8988T (cell line): ENCODE results near the gene MPV17.
A peak's percentile ranks its signal among the peaks of the same experiment; 100 is the strongest.

Source experiments
- DNase-seq: peaks from one replicate; pipeline ENCODE4 v3.0.0; 2011

The MPV17 gene

GRCh38 chr2:27263287-27264252 is 59.3 kb downstream of the MPV17 start:
- no peak for DNase-seq

DNA sequence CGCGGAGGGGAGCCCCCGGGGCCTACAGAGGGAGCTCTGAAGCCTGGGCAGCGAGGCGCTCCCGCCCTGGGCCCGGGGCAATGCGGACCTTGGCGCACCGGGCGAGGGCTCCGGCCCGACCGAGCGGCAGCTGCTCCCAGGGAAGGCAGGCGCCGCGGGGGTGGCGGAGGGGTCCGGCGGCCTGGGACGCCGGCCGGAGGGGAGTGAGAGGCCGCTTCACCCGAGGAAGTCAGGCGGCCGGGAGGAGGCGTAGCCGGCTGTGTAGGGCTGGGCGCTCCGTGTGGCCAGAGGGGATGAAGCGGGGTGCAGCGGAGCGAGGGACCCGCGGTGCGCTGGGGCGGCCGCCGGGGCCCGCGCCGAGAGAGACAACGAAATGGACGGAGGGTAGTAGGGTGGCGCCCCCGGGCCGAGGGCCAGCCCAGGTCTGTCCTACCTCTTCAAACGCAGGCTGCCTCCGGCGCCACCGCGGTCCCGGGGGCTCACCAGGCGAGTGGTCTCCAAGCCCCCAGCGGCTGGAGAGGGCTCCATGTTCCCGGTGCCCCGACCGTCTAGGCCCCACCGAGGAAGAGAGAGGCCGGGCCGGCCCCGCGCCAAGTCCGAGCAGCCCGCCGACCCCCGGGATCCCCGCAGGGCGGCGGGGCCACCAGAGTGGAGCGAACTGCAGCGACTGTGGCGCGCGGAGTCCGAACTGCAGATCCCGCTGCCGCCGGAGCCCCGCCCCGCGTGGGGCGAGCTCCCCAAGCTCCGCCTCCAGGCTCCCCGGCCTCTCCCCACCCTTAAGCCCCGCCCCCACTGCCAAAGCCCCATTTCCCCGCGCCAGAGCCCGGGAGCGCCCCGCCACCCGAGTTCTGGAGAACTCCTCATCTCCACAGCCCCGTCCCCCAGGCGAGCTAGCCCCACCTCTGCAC is 60.3 kb downstream of the MPV17 start, which contains the start of gene SLC30A3:
SLC30A3 (minus strand) TSS at position 669 of the 908 bp plus-strand sequence; CDS start at position 528, 141 bp downstream.
- DNase-seq, result peak; percentile 97

GRCh38 chr2:27261926-27262298 is 61.0 kb downstream of the MPV17 start:
- DNase-seq, result no peak

DNA sequence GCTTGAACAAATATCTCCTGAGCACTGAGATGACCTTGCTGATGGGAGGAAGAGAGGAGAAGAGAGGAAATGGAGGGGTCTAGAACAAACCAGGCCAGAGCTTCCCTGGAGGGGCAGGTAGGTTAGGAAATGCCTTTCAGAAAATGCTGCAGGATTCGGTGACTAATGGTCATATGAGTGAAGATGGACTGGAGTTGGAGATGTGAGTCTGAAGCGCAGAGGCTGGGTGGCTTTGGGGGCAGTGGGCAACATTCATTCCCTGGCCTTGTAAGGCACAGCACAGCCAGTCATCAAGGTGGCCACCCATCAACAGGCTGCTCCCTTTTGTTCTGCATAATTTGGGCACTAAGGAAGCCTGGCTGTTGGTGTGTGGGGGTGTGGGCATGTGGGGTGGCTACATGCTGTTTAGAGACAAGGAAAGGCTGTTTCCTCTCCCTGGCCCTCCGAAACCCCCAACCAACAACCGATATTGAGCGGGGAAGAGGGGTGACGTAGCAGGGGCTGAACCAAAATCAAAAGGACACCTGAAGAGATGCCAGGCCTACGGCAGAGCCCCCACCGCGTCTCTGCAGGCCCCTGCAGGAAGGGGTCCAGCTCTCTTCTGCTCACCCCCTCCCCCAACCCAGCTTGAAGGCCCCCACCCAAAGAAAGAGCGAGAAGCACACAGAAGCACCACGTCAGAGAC is 61.5 kb downstream of the MPV17 start:
- no peak for DNase-seq
